ENCODE data around the gene ACIN1.
"Not testable (repeated sequence)": the region's sequence is repeated elsewhere in the genome, so short reads cannot be mapped to it uniquely, and the experiment has no call there.

The ACIN1 gene

GRCh38 chr14:23121361-23121771 lies 26.4 kb upstream of the ACIN1 start:
- no peak for DNase-seq

DNA sequence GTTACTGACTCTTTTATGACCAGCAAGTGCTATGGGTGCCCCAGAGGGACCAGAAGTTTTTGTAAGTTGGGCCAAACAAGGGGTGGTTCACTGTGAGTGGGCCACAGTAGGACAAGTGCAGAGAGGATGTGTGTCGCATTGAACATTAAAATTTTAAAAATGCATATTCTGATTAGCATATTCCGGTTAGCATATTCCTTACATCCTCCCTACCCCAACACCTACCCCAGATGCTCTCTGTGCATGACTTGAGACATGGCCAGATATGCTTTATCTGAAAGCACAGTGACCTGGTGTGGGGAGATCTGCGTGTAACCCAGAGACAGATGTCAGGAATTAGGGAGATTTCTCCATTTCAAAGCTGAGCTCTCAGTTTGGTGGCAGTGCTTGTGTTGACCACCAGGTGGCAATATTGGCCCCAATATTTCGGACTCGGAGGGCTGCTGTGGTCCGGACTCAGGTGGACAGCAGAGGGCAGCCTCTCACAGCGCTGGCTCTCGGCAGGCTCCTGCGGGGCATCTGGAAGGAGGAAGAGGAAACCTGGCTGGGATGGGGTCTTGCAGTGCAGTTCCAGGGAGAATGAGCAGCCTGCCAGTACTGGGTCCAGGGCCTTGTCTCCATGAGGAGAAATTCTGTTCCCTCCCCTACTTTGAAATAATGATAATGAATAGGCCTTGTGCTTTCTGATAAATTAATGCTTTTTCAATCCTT lies 25.8 kb upstream of the ACIN1 start:
- peak; percentile 82 for DNase-seq

DNA sequence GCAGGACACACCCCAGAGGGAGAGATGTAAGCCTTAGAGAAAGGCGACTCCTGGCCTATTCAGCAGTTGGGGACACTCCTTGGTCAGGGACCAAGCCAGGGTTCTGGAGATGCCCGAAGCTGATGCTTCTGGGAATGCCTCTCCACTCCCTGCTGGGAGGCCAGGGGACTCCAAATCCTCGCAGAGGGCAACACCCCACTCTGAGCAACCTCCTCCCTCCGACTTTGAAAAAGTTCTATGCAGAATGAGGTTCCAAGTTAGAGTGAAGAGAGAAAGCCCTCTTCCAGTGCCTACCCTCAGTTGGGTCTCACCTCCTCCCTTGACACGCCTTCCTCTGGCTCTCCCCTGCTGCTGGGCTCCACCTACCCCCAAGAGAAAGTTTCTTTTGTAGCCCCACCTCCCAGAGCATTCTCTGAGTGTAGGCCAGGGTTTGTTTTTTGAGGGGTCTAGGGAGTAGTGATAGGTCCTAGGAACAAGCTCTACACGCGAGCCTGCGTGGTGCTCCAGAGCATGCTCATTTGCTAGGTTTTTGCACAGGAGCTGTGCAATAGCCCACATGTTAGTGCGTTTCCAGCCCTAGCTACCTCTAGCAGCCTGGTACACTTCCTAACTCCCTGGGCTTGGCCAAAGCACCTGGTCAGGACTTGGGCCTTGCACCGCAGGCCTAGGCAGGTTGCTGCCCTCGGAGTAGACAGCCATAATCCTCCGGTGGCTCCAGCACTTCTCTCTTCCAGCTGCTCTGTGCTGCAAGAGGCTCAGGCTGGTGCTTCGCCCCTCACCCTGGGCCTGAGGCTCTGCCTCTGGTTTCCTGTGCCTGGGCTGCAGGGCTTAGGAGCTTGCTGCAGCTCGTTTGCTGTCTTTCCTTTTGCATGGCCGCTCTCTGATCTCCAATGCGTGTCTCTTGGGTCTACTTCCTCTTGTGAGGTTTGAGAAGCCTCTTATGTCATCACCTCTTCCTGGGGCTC lies 24.7 kb upstream of the ACIN1 start:
- DNase-seq = no peak

DNA sequence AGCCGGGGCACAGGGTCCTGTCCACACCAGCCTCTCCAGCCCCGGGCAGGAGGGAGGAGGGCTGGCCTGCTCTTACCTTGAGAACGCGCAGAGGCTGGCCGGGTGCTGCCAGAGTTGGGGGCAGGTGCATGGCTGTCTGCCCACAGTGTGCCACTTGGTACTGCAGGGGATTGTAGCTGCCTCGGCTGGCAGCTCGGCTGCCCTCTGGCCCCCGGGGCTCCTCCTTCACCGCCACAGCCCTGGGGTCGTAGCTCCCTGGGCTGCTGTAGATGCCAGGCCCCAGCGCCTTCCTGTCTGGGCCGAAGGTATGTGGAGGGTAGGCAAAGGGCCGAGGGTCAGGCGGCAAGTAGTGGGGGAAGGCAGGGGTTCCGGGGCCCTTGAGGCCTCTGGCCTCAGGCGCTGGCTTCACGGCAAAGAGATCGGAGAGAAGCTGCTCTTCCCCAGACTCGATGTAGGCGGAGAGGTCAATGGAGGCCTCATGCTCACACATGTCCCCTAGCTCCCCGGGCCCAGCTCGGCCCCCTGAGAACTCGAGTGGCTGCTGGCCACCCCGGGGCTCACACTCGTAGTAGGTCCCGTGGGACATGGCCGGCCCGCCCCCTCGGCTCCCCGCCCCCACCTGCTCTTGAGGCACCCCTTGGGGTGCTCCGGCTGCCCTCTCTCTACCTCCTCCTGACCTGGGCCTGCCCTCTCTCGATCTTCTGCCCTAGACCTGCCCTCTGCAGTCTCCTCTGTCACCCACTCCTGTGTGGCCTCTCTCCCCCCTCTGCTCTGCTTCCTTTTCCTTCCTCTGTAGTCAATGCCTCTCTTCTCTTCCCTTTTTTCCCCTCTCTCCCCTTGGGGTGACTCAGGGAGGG lies 23.8 kb upstream of the ACIN1 start, which contains the start of gene CEBPE:
Gene CEBPE, minus strand, starts transcription at position 750 of the 857 bp plus-strand sequence. Its CDS starts 164 bp downstream, at position 586.
- DNase-seq = no peak

GRCh38 chr14:23117371-23118020 lies 22.6 kb upstream of the ACIN1 start:
- no peak for DNase-seq

DNA sequence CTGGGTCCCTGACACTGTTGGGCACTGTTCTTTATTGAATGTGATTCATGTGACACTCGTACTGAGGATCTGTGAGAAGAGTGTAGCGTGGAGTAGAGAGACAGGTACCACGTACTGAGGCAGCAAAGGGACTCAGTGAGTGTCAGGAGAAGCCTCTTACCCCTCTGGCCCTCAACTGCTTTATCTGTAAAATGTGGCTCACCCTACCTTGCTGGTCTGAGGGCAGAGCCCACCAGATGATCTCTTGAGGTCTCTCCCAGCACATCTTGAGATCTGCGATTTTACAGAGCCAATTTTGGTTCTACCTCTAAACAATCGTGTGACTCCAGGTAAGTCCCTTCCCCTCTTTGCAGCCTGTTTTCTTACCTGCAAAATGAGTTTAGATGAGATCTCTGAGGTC lies 21.0 kb upstream of the ACIN1 start:
- no peak for DNase-seq

DNA sequence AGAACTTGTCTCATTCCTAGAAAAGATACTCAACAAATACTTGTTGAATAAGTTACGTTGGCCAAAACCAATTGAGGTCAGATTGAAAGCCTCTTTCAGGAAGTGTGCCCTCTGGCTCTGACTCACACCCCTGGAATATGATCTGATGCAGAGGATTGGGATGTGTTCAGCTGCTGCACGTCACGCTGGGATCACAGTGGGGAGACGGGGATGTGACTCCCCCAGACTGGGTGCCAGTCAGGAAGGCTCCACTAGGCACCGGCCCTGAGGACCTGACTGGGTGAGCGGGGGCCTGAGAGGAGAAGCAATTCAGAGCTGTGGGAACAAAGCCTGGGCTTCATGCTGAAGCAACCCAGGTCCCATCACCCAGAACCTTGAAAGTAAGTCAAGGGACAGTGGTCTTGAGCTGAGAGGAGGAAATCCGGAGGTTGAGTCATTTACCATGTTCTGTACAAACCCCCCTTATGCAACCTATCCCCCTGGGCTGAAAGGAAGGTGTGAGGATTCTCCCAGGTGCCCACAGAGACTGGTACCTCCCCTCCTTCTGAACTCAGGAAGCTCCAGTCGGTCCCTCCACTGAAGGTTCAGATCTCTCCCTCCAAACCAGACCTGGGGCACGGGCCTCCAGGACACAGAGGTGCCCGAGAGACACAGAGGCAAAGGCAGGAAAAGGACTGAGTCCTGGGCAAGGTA lies 20.2 kb upstream of the ACIN1 start:
- peak; percentile 95 for DNase-seq

- no peak for DNase-seq
Measured at GRCh38 chr14:23114669-23115038, 19.7 kb upstream of the ACIN1 start.

- no peak for DNase-seq
Measured at GRCh38 chr14:23114120-23114458, 19.2 kb upstream of the ACIN1 start.

DNA sequence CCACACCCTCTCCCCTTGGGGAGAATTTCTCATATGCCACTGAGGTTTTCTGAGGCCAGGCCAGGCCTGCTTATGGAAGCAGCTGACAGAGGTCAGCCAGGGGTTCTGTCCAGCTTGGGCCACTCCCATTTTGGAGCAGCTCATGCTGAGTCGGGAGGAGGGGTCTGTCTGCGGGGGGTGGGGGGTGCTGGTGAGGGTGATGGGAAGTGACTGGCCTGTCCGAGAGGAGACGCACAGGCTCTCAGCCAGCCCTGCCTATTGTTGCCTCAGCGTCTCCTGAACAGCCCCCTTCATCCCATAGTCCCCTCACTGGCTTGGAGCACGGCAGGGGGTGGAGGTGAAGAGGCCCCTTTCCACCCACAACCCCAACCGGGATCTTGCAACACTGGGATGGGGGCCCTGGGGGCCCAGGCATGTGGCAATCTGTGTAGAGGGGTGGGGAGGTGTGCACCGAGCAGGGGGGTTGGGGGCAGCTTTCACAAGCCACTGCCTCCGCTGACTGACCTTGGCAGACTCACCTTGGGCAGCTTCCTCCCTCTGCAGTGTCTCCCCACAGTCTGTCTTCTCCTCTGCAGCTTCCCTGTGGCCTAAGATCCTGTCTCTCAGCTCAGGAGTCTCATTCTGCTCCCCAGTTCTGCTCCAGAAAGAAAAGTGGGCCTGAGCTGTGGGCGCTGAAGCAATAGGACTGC lies 18.6 kb upstream of the ACIN1 start:
- peak; percentile 13 for DNase-seq

GRCh38 chr14:23112359-23113178 lies 17.6 kb upstream of the ACIN1 start:
- no peak for DNase-seq

DNA sequence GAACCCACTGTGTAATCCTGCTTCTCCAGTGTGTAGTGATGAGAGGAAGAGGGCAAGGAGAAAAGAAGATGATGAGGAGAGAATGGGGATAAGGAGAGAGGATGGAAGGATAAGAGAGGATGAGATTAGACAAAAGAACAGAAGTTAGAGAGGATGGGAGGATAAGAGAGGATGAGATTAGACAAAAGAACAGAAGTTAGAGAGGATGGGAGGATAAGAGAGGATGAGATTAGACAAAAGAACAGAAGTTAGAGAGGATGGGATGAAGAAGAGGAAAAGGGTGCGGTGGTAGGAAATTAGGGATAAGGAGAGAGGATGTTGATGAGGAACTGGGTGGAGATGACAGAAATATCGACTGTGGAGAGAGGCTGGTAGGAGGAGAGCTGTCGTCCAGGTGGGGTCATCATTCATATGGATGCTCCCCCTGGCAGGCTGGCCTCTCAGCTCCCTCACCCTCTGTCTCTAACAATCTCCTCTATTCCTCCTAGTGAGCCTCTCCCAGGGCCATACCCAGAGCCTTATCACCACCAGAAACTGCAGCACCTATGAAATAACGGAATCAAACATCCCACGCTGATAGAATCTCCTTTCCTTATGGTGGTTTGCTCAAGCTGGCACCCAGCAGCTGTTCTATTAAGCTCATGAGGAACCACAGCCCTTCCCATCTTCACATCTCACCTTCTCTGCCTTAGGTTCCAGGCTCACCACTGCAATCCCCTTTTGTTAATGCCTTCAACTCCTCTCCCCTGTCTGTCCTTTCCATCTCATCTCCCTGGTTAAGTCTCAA lies 15.8 kb upstream of the ACIN1 start:
- no peak for DNase-seq

DNA sequence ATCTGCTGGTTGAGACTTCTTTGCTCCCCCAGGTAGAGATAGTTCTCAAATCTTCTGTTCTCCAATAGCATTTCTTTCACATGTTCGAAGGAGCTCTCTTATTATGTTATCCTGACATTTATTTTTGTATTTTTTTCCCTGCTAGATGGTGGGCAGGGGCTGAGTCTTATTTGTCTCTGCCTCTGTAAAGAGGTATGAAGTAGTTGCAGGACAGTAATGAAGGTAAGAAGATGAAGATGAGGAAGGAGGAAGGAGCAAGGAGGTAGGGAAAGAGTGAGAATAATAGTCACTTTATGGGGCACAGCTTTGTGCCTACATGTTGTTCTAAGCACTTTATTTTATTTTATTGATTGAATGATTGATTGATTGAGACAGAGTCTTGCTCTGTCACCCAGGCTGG lies 14.8 kb upstream of the ACIN1 start:
- no peak for DNase-seq

- not testable (repeated sequence) for DNase-seq
Measured at GRCh38 chr14:23108169-23108568, 13.2 kb upstream of the ACIN1 start.

DNA sequence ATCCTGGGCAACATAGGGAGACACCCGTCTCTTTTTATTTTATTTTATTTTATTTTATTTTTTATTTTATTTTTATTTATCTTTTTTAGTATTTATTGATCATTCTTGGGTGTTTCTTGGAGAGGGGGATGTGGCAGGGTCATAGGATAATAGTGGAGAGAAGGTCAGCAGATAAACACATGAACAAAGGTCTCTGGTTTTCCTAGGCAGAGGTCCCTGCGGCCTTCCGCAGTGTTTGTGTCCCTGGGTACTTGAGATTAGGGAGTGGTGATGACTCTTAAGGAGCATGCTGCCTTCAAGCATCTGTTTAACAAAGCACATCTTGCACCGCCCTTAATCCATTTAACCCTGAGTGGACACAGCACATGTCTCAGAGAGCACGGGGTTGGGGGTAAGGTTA lies 12.7 kb upstream of the ACIN1 start:
- DNase-seq = not testable (repeated sequence)

DNA sequence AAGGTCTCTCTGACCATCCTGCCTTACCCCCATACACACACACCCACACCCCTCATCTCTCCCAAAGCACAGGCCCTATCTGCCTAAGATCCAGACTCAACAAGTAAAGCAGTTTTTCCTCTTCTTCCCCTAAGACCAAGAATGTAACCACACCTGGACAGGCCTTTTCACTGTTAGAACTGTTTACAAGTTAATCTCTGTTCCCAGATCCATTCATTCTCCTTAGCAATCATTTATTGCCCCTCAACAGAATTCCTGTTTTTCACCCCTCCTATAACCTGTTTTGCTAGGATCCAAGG lies 11.8 kb upstream of the ACIN1 start:
- DNase-seq = no peak

- no peak for DNase-seq
Measured at GRCh38 chr14:23105348-23105824, 10.4 kb upstream of the ACIN1 start.

DNA sequence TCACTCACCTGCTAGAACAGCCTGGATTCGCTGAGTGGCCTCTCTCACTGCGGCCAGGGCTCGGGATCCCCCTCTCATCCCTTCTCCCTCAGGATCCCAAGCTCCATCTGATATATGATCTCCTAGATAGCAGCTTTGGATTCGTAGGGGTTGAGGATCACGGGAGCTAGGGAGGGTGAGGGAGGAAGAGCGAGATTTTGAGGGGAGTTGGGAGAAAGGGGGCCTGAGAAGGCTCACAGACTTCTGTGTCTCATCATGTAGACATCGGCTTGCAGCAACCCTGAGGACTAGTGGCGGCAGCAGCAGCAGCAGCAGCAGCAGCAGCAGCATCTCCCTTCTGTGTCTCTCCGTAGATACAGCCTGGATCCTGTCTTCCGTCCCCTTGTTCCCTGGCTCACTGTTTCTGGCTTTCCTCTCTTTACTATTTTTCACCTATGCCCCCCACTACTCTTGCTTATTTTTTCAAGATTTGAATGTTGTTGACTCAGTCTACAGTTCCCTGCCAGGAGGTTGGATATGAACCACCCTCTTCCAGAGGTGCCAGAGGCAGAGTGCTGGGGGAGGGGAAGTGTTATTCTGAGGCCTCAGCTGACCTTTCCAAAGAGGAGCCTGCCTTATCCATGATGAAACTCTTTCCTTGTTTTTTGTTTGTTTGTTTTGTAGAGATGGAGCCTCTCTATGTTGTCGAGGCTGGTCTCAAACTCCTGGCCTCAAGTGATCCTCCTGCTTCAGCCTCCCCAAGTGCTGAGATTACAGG lies 9.8 kb upstream of the ACIN1 start, which contains the start of gene CIROP:
Gene CIROP, minus strand, starts transcription at position 399 of the 757 bp plus-strand sequence. Its CDS starts 69 bp downstream, at position 330.
- no peak for DNase-seq

Data from fibroblast of skin of right quadriceps (primary cell).